ENCODE data around the gene TBXA2R. TPM values are rescaled to one million over a fixed set of nuclear protein-coding genes. Genes with fewer than 3 reads are reported as not detected.

Gene TBXA2R
- total RNA-seq, 3 donors from 2014 or later: 0.32 to 0.44 (median 0.33) TPM

DNA sequence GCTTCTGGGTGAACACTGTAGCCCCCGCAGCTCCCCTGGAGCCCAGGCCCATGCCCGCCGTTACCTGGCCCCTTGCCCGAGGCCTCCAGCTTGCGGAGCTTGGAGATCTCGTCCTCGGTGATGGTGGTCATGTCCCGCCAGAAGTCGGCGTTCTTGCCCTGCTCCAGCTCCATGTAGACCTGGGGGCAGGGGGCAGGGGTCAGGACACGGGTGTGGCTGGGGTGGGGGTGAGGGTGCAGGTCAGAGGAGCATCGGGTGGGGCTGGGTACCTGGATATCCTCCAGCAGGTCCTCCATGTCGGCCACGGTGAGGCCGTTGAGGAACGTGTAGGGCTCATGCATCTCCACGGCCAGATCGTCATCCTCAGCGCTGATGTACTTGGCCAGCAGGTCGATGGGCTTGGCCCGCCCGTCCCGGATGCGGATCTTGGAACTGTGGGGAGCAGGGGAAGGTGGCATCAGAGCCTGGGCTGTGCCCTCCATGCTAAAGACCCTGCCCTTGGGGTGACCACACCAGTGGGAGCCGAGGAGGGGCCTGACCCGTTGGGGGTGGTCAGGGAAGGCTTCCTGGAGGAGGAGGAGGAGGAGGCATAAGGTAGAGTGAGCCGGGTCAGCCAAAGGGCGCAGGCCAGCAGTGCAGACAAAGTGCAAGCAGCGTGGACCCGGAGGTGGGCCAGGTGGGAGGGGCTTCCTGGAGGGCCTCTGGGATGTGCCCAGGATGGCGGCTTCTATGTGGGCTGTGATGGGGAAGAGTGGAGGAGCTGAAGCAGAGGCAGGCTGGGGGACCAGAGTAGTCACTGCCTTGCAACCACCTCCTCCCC, 12.3 kb upstream of the TBXA2R start:
- no peaks in the 10 kb centered on the region for H3K27me3 ChIP-seq
- H3K36me3 ChIP-seq: no peaks in the 10 kb centered on the region
- no peaks in the 10 kb centered on the region for H3K9me3 ChIP-seq
- H3K27ac ChIP-seq: no peak overlapping the region
- intact Hi-C loops (cut with DNase I; ENCODE audit: low total_unique reads): loop anchor here (5.0 kb wide), 1 partner anchor 72 kb away; no protein-coding TSS in a partner anchor
- no peak for DNase-seq (ENCODE audit: low spot score in 2 of 2)
- TF ChIP-seq CTCF (IDR thresholded peaks at IDR 0.05): no peak
- TF ChIP-seq POLR2AphosphoS5 (IDR thresholded peaks at IDR 0.05): no peak
- no peak for TF ChIP-seq POLR2A (IDR thresholded peaks at IDR 0.05)
- no peaks in the 10 kb centered on the region for H3K4me1 ChIP-seq
- H3K4me3 ChIP-seq: no peak overlapping the region

- Histone ChIP-seq H3K4me3 (peak overlapping the region in 1 of 3 donors; percentile 39), H3K9me3 (no peaks in the 10 kb centered on the region), H3K27ac (no peak overlapping the region), H3K4me1 (no peaks in the 10 kb centered on the region), H3K36me3 (peaks cover 4% of the 10 kb centered on the region), H3K27me3 (no peaks in the 10 kb centered on the region)
- intact Hi-C loops (cut with DNase I; ENCODE audit: low total_unique reads): loop anchor here (5.0 kb wide), 1 partner anchor 71 kb away; no protein-coding TSS in a partner anchor
- TF ChIP-seq CTCF (IDR thresholded peaks at IDR 0.05) (peak; percentile 82 to 93 (median 84)), POLR2A (IDR thresholded peaks at IDR 0.05) (no peak), POLR2AphosphoS5 (IDR thresholded peaks at IDR 0.05) (no peak)
- no peak for DNase-seq (ENCODE audit: low spot score in 2 of 2)
Observed at GRCh38 chr19:3618144-3618810, 11.6 kb upstream of the TBXA2R start.

DNA sequence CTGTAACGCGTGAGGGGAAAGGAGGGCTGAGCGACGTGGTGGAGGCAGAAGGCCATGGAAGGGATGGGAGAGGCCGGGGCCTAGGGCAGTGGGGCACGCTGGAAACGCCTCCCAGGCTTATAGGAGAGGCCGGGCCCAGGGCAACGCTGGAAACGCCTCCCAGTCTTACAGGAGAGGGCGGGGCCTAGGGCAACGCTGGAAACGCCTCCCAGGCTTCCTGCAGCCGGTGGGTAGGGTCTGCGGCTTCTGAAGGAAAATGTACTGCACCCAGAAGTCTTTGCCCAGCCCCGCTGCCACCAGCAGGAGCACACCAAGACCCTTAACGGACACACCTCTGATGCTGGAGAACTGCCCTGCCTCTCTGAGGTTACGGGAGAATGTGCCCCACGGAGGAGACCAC, 10.8 kb upstream of the TBXA2R start:
- no peak overlapping the region for H3K4me3 ChIP-seq

GRCh38 chr19:3615524-3616135, 9.0 kb upstream of the TBXA2R start:
- Histone ChIP-seq H3K27me3 (no peaks in the 10 kb centered on the region), H3K4me1 (no peaks in the 10 kb centered on the region), H3K36me3 (peaks cover 9% of the 10 kb centered on the region), H3K4me3 (no peak overlapping the region), H3K27ac (no peak overlapping the region), H3K9me3 (no peaks in the 10 kb centered on the region)
- no peak for TF ChIP-seq POLR2A (IDR thresholded peaks at IDR 0.05)
- no peak for TF ChIP-seq POLR2AphosphoS5 (IDR thresholded peaks at IDR 0.05)
- TF ChIP-seq CTCF (IDR thresholded peaks at IDR 0.05): no peak
- no peak for DNase-seq (ENCODE audit: low spot score in 2 of 2)
- intact Hi-C loops (cut with DNase I; ENCODE audit: low total_unique reads): loop anchor here (5.0 kb wide), 1 partner anchor 68 kb away; no protein-coding TSS in a partner anchor

More for the DNA sequence above, 10.8 kb upstream of the TBXA2R start:
- Histone ChIP-seq H3K27me3 (no peaks in the 10 kb centered on the region), H3K27ac (no peak overlapping the region), H3K36me3 (peaks cover 9% of the 10 kb centered on the region), H3K4me1 (no peaks in the 10 kb centered on the region), H3K9me3 (no peaks in the 10 kb centered on the region)
- DNase-seq (ENCODE audit: low spot score in 2 of 2): no peak
- intact Hi-C loops (cut with DNase I; ENCODE audit: low total_unique reads): loop anchor here (5.0 kb wide), 1 partner anchor 70 kb away; no protein-coding TSS in a partner anchor
- no peak for TF ChIP-seq POLR2AphosphoS5 (IDR thresholded peaks at IDR 0.05)
- no peak for TF ChIP-seq POLR2A (IDR thresholded peaks at IDR 0.05)
- no peak for TF ChIP-seq CTCF (IDR thresholded peaks at IDR 0.05)

Data from breast epithelium (tissue), 4 donors.